ENCODE measurements around the gene SMYD4.

DNA sequence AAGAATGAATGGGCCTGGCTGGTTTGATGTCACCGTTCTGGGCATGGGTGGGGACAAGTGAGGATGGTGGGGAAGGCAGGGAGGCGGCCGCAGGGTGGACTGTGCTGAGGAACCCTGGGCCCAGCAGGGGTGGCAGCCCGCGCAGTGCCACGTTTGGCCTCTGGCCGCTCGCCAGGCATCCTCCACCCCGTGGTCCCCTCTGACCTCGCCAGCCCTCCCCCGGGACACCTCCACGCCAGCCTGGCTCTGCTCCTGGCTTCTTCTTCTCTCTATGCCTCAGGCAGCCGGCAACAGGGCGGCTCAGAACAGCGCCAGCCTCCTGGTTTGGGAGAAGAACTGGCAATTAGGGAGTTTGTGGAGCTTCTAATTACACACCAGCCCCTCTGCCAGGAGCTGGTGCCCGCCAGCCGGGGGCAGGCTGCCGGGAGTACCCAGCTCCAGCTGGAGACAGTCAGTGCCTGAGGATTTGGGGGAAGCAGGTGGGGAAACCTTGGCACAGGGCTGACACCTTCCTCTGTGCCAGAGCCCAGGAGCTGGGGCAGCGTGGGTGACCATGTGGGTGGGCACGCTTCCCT, 74.4 kb downstream of the SMYD4 start:
- TF ChIP-seq POLR2A (IDR thresholded peaks at IDR 0.05) (no peak), CTCF (IDR thresholded peaks at IDR 0.05) (no peak)
